ENCODE measurements around the gene BTBD16. TPM values are rescaled to one million over a fixed set of nuclear protein-coding genes. Genes with fewer than 3 reads are reported as not detected.

Gene BTBD16
- total RNA-seq, 2 experiments from 2014 or later, result not detected

- Mint-ChIP-seq H3K4me3 (no peak overlapping the region), H3K27me3 (peaks cover 2% of the 10 kb centered on the region), H3K9me3 (no peaks in the 10 kb centered on the region), H3K27ac (no peak overlapping the region), H3K4me1 (ENCODE audit: low read depth) (peaks cover 6% of the 10 kb centered on the region), H3K36me3 (ENCODE audit: low read depth) (no peaks in the 10 kb centered on the region)
- ChIA-PET CTCF (interaction anchor here (1.6 to 1.9 kb wide), 2 partner anchors 27 to 140 kb away, joined by 3 to 6 read pairs; no protein-coding TSS in a partner anchor), POLR2A (interaction anchor here (0.7 kb wide), 1 partner anchor 18 kb away, joined by 3 read pairs; no protein-coding TSS in a partner anchor)
- TF ChIP-seq CTCF (IDR thresholded peaks at IDR 0.05), result no peak
- intact Hi-C loops (cut with micrococcal nuclease), result loop anchor here (5.0 kb wide), 1 partner anchor 408 kb away; no protein-coding TSS in a partner anchor
- DNase-seq (no peak), ATAC-seq (no peak)
Measured at GRCh38 chr10:122294511-122295450, 23.7 kb downstream of the BTBD16 start.

- intact Hi-C loops (cut with micrococcal nuclease), result loop anchor here (5.0 kb wide), 1 partner anchor 407 kb away; no protein-coding TSS in a partner anchor
- TF ChIP-seq CTCF (IDR thresholded peaks at IDR 0.05), result no peak
- no peak overlapping the region for H3K27ac Mint-ChIP-seq
- POLR2A ChIA-PET, result no interaction called here
- H3K36me3 Mint-ChIP-seq (ENCODE audit: low read depth), result no peaks in the 10 kb centered on the region
- H3K4me1 Mint-ChIP-seq (ENCODE audit: low read depth), result peaks cover 6% of the 10 kb centered on the region
- H3K9me3 Mint-ChIP-seq, result no peaks in the 10 kb centered on the region
- peak; percentile 9 for DNase-seq
- no peak overlapping the region for H3K4me3 Mint-ChIP-seq
- ATAC-seq, result no peak
- CTCF ChIA-PET, result interaction anchor here (1.9 kb wide), 1 partner anchor 140 kb away, joined by 6 read pairs; no protein-coding TSS in a partner anchor
- H3K27me3 Mint-ChIP-seq, result peaks cover 2% of the 10 kb centered on the region
Measured at GRCh38 chr10:122295451-122295809, 24.3 kb downstream of the BTBD16 start.

- ChIA-PET CTCF (interaction anchor here (1.1 to 4.1 kb wide), 4 partner anchors 17 to 271 kb away, joined by 3 to 96 read pairs (median 34); no protein-coding TSS in a partner anchor), POLR2A (no interaction called here)
- no peak for DNase-seq
- H3K36me3 Mint-ChIP-seq (ENCODE audit: low read depth), result no peaks in the 10 kb centered on the region
- ATAC-seq, result no peak
- H3K9me3 Mint-ChIP-seq, result no peaks in the 10 kb centered on the region
- no peak overlapping the region for H3K27ac Mint-ChIP-seq
- no peak overlapping the region for H3K4me3 Mint-ChIP-seq
- peaks cover 6% of the 10 kb centered on the region for H3K4me1 Mint-ChIP-seq (ENCODE audit: low read depth)
- intact Hi-C loops (cut with micrococcal nuclease), result loop anchor here (5.0 kb wide), 1 partner anchor 406 kb away; no protein-coding TSS in a partner anchor
- TF ChIP-seq CTCF (IDR thresholded peaks at IDR 0.05), result no peak
- peaks cover 2% of the 10 kb centered on the region for H3K27me3 Mint-ChIP-seq
Measured at GRCh38 chr10:122296363-122297120, 25.4 kb downstream of the BTBD16 start.

- H3K4me1 Mint-ChIP-seq (ENCODE audit: low read depth), result peaks cover 6% of the 10 kb centered on the region
- ChIA-PET POLR2A (no interaction called here), CTCF (interaction anchor here (1.1 to 4.1 kb wide), 5 partner anchors 18 to 270 kb away, joined by 3 to 96 read pairs (median 10); no protein-coding TSS in a partner anchor)
- no peak overlapping the region for H3K27ac Mint-ChIP-seq
- H3K27me3 Mint-ChIP-seq, result peaks cover 2% of the 10 kb centered on the region
- H3K36me3 Mint-ChIP-seq (ENCODE audit: low read depth), result no peaks in the 10 kb centered on the region
- TF ChIP-seq CTCF (IDR thresholded peaks at IDR 0.05), result no peak
- no peaks in the 10 kb centered on the region for H3K9me3 Mint-ChIP-seq
- intact Hi-C loops (cut with micrococcal nuclease), result loop anchor here (5.0 kb wide), 1 partner anchor 405 kb away; no protein-coding TSS in a partner anchor
- no peak overlapping the region for H3K4me3 Mint-ChIP-seq
- DNase-seq, result no peak
- no peak for ATAC-seq
Measured at GRCh38 chr10:122297583-122297982, 26.5 kb downstream of the BTBD16 start.

Measured in activated CD8-positive, alpha-beta T cell treated with anti-CD3 and anti-CD28 coated beads for 36 hours (primary cell).